ENCODE measurements around the gene BZW2. TPM values are rescaled to one million over a fixed set of nuclear protein-coding genes. Genes with fewer than 3 reads are reported as not detected.

Gene BZW2
- total RNA-seq, 1 donor from 2014 or later: 72.7 TPM

DNA sequence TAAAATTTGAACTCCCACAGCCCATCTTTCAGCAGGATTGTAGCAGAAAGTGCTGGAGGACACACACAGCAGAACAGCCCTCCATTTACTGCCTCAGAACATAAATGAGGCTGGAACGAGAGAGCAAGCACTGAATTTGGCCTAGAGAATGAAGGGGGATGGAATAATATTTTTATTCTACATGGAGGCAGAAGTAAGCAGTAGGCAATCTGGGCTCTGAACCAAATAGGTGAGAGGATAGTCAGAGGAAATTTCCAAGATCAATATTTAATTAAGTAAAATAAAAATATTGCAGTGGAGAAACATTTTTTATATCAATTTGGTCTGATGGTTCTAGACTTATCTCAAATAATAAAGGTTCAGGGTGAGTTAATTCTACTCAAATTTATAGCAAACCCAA lies 78.4 kb downstream of the BZW2 start:
- no peaks in the 10 kb centered on the region for H3K36me3 Mint-ChIP-seq (ENCODE audit: insufficient read depth)
- no peaks in the 10 kb centered on the region for H3K9me3 Mint-ChIP-seq (ENCODE audit: low read depth)
- no peak overlapping the region for H3K4me3 Mint-ChIP-seq (ENCODE audit: low read depth)
- H3K27ac Mint-ChIP-seq: no peak overlapping the region
- TF ChIP-seq, protein P1, sequence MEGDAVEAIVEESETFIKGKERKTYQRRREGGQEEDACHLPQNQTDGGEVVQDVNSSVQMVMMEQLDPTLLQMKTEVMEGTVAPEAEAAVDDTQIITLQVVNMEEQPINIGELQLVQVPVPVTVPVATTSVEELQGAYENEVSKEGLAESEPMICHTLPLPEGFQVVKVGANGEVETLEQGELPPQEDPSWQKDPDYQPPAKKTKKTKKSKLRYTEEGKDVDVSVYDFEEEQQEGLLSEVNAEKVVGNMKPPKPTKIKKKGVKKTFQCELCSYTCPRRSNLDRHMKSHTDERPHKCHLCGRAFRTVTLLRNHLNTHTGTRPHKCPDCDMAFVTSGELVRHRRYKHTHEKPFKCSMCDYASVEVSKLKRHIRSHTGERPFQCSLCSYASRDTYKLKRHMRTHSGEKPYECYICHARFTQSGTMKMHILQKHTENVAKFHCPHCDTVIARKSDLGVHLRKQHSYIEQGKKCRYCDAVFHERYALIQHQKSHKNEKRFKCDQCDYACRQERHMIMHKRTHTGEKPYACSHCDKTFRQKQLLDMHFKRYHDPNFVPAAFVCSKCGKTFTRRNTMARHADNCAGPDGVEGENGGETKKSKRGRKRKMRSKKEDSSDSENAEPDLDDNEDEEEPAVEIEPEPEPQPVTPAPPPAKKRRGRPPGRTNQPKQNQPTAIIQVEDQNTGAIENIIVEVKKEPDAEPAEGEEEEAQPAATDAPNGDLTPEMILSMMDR (IDR thresholded peaks at IDR 0.05; ENCODE audit: unreplicated experiment): no peak
- H3K4me1 Mint-ChIP-seq (ENCODE audit: low read depth): peaks cover 5% of the 10 kb centered on the region
- DNase-seq (ENCODE audit: low spot score, unreplicated experiment): no peak
- no peaks in the 10 kb centered on the region for H3K27me3 Mint-ChIP-seq

DNA sequence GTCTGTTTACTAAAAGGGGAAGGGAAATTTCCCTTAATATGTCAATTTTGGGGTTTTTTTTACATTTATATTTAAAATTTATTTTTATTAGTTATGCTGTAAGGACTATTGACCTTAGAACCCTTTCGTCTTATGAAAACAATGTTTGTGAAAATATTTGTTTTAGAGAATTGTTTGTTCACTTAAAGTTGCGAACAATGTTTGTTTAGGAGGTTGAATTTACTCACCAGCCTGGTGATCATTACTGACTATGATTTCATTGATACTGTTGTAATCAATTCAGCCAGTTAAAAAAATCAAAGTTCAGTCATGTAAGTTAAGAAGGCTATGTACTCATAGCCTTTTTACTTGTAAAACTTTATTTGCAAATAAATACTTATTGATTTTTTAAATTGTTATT lies 80.2 kb downstream of the BZW2 start:
- no peaks in the 10 kb centered on the region for H3K27me3 Mint-ChIP-seq
- no peak for DNase-seq (ENCODE audit: low spot score, unreplicated experiment)
- peaks cover 2% of the 10 kb centered on the region for H3K4me1 Mint-ChIP-seq (ENCODE audit: low read depth)
- TF ChIP-seq, protein P1 (IDR thresholded peaks at IDR 0.05; ENCODE audit: unreplicated experiment): no peak
- no peaks in the 10 kb centered on the region for H3K36me3 Mint-ChIP-seq (ENCODE audit: insufficient read depth)
- no peak overlapping the region for H3K27ac Mint-ChIP-seq
- no peaks in the 10 kb centered on the region for H3K9me3 Mint-ChIP-seq (ENCODE audit: low read depth)
- H3K4me3 Mint-ChIP-seq (ENCODE audit: low read depth): no peak overlapping the region

DNA sequence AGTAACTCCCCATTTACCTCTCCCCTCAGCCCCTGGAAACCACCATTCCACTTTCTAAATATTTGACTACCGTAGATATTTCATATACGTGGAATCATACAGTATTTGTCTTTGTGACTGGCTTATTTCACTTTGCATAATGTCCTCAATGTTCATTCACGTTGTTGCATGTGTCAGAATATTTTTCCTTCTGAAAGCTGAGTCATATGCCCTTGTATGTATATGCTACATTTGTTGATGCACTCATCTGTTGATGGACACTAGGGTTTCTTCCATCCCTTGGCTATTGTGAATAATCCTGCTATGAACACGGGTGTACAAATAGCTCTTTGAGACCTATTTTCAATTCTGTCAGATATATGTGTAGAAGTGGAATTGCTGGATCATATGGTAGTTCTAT lies 81.8 kb downstream of the BZW2 start:
- Mint-ChIP-seq H3K4me3 (ENCODE audit: low read depth) (no peak overlapping the region), H3K36me3 (ENCODE audit: insufficient read depth) (no peaks in the 10 kb centered on the region), H3K4me1 (ENCODE audit: low read depth) (peaks cover 2% of the 10 kb centered on the region), H3K9me3 (ENCODE audit: low read depth) (no peaks in the 10 kb centered on the region), H3K27ac (no peak overlapping the region), H3K27me3 (no peaks in the 10 kb centered on the region)
- no peak for DNase-seq (ENCODE audit: low spot score, unreplicated experiment)
- TF ChIP-seq, protein P1 (IDR thresholded peaks at IDR 0.05; ENCODE audit: unreplicated experiment): no peak

DNA sequence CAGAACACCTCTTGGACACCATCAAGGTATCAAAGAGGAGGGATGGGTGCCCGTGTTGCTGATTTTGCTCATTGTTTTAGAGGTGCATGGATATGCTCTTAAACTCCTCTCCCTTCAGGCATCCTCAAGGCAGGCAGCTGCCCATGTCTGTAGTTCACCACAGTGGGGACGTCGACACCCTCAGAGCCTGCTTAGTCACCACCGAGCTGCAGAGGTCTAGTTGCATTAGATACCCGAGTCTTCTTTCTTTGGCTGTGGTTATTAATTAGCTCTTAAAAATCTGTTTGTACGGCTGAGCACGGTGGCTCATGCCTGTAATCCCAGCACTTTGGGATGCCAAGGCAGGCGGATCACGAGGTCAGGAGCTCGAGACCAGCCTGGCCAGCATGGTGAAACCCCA lies 82.8 kb downstream of the BZW2 start:
- no peaks in the 10 kb centered on the region for H3K36me3 Mint-ChIP-seq (ENCODE audit: insufficient read depth)
- TF ChIP-seq, protein P1 (IDR thresholded peaks at IDR 0.05; ENCODE audit: unreplicated experiment): no peak
- no peaks in the 10 kb centered on the region for H3K27me3 Mint-ChIP-seq
- DNase-seq (ENCODE audit: low spot score, unreplicated experiment): no peak
- H3K4me1 Mint-ChIP-seq (ENCODE audit: low read depth): peaks cover 2% of the 10 kb centered on the region
- H3K9me3 Mint-ChIP-seq (ENCODE audit: low read depth): no peaks in the 10 kb centered on the region
- no peak overlapping the region for H3K27ac Mint-ChIP-seq
- H3K4me3 Mint-ChIP-seq (ENCODE audit: low read depth): no peak overlapping the region

DNA sequence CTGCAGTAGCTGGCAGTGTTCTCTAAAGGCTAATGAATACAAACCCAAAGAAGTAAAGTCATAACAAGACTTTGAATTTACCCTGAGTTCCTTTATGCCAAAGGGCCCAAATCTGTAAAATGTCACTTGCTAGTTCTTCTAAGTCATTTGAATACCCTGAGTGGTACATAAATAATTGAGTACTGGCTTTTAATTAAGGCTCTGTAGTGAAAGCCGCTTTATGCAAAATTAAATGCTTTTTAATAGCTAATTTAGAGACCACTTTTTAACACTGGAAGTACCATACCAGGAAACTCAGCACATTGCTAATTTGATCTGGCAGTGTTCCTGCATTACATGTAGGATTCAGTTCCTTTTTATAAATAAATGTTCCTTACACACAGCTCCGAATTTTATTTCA lies 83.6 kb downstream of the BZW2 start:
- TF ChIP-seq, protein P1 (IDR thresholded peaks at IDR 0.05; ENCODE audit: unreplicated experiment): no peak
- no peaks in the 10 kb centered on the region for H3K36me3 Mint-ChIP-seq (ENCODE audit: insufficient read depth)
- H3K9me3 Mint-ChIP-seq (ENCODE audit: low read depth): no peaks in the 10 kb centered on the region
- H3K27ac Mint-ChIP-seq: no peak overlapping the region
- no peaks in the 10 kb centered on the region for H3K27me3 Mint-ChIP-seq
- no peak for DNase-seq (ENCODE audit: low spot score, unreplicated experiment)
- no peak overlapping the region for H3K4me3 Mint-ChIP-seq (ENCODE audit: low read depth)
- peaks cover 2% of the 10 kb centered on the region for H3K4me1 Mint-ChIP-seq (ENCODE audit: low read depth)
